ENCODE data around the gene PARD6A. TPM values are rescaled to one million over a fixed set of nuclear protein-coding genes. Genes with fewer than 3 reads are reported as not detected.
A peak's percentile ranks its signal among the peaks of the same experiment; 100 is the strongest.

The PARD6A gene
- polyA plus RNA-seq, 3 donors = 2.7 to 6.9 (median 6.1) TPM

GRCh38 chr16:67656344-67657016, 4.3 kb upstream of the PARD6A start:
- Histone ChIP-seq H3K4me1 (ENCODE audit: control insufficient read depth in 1 of 2, insufficient read depth in 2 of 2, low read length in 2 of 2) (peaks cover 18 to 22% of the 10 kb centered on the region in 2 donors), H3K4me3 (replicated peaks in 1 of 3; ENCODE audit: low read depth in 2 of 3, low read length in 3 of 3) (no peak overlapping the region), H3K9ac (ENCODE audit: insufficient read depth, low read length, poor library complexity, severe bottlenecking) (no peak overlapping the region), H2AFZ (ENCODE audit: insufficient read depth, low read depth, low read length, poor library complexity, severe bottlenecking) (no peak overlapping the region), H3K36me3 (replicated peaks in 1 of 2; ENCODE audit: control insufficient read depth in 1 of 2, insufficient read depth in 2 of 2, low read length in 2 of 2) (peaks cover 0 to 4% of the 10 kb centered on the region in 2 donors), H3K9me3 (replicated peaks in 1 of 2; ENCODE audit: control insufficient read depth in 1 of 2, insufficient read depth in 1 of 2, low read length in 2 of 2) (no peaks in the 10 kb centered on the region), H3K4me2 (replicated peaks; ENCODE audit: extremely low read depth, low read length, poor library complexity, severe bottlenecking) (no peak overlapping the region), H3K27ac (ENCODE audit: low read depth in 1 of 2, low read length in 2 of 2) (no peak overlapping the region), H3K27me3 (ENCODE audit: control insufficient read depth in 2 of 2, insufficient read depth in 2 of 2, low read length in 2 of 2) (peaks cover 0 to 1% of the 10 kb centered on the region in 2 donors), H4K20me1 (ENCODE audit: insufficient read depth, low read length) (no peaks in the 10 kb centered on the region), H3K79me2 (ENCODE audit: insufficient read depth, low read length) (peaks cover 8% of the 10 kb centered on the region)
- Mint-ChIP-seq H3K27ac (no peak overlapping the region), H3K27me3 (ENCODE audit: low read depth in 3 of 3) (peaks cover 5 to 7% (median 7%) of the 10 kb centered on the region in 3 donors), H3K4me3 (no peak overlapping the region), H3K9me3 (no peaks in the 10 kb centered on the region), H3K36me3 (peaks cover 7 to 14% of the 10 kb centered on the region in 2 donors), H3K4me1 (peaks cover 17% of the 10 kb centered on the region)
- 93% methylated on average over 7 of the region's 9 CpGs for WGBS (ENCODE audit: insufficient coverage)
- TF ChIP-seq CTCF (IDR thresholded peaks at IDR 0.05) = no peak
- intact Hi-C loops (cut with micrococcal nuclease) = loop anchor here in 1 of 2 donors (5.0 kb wide), 1 partner anchor 109 kb away; no protein-coding TSS in a partner anchor
- DNase-seq = no peak

- no peak overlapping the region for H3K4me2 ChIP-seq (replicated peaks; ENCODE audit: extremely low read depth, low read length, poor library complexity, severe bottlenecking)
- no peak for TF ChIP-seq CTCF (IDR thresholded peaks at IDR 0.05)
- intact Hi-C loops (cut with micrococcal nuclease) = loop anchor here in 1 of 2 donors (5.0 kb wide), 1 partner anchor 110 kb away; no protein-coding TSS in a partner anchor
- no peak overlapping the region for H2AFZ ChIP-seq (ENCODE audit: insufficient read depth, low read depth, low read length, poor library complexity, severe bottlenecking)
- 95% methylated on average over 10 of the region's 16 CpGs for whole genome bisulfite sequencing (ENCODE audit: insufficient coverage)
- H3K9ac ChIP-seq (ENCODE audit: insufficient read depth, low read length, poor library complexity, severe bottlenecking) = no peak overlapping the region
- H3K36me3 ChIP-seq (replicated peaks in 1 of 2; ENCODE audit: control insufficient read depth in 1 of 2, insufficient read depth in 2 of 2, low read length in 2 of 2) = peaks cover 0 to 4% of the 10 kb centered on the region in 2 donors
- Mint-ChIP-seq H3K36me3 (peaks cover 7 to 18% of the 10 kb centered on the region in 2 donors), H3K27me3 (ENCODE audit: low read depth in 3 of 3) (peaks cover 10 to 11% (median 11%) of the 10 kb centered on the region in 3 donors), H3K4me3 (no peak overlapping the region), H3K9me3 (no peaks in the 10 kb centered on the region), H3K27ac (no peak overlapping the region), H3K4me1 (peaks cover 21% of the 10 kb centered on the region)
- H3K4me1 ChIP-seq (ENCODE audit: control insufficient read depth in 1 of 2, insufficient read depth in 2 of 2, low read length in 2 of 2) = peaks cover 20 to 27% of the 10 kb centered on the region in 2 donors
- peaks cover 0 to 5% of the 10 kb centered on the region in 2 donors for H3K27me3 ChIP-seq (ENCODE audit: control insufficient read depth in 2 of 2, insufficient read depth in 2 of 2, low read length in 2 of 2)
- H3K79me2 ChIP-seq (ENCODE audit: insufficient read depth, low read length) = peaks cover 8% of the 10 kb centered on the region
- peak in 1 of 3 donors; percentile 3 for DNase-seq
- H3K27ac ChIP-seq (ENCODE audit: low read depth in 1 of 2, low read length in 2 of 2) = no peak overlapping the region
- no peaks in the 10 kb centered on the region for H4K20me1 ChIP-seq (ENCODE audit: insufficient read depth, low read length)
- no peak overlapping the region for H3K4me3 ChIP-seq (replicated peaks in 1 of 3; ENCODE audit: low read depth in 2 of 3, low read length in 3 of 3)
- no peaks in the 10 kb centered on the region for H3K9me3 ChIP-seq (replicated peaks in 1 of 2; ENCODE audit: control insufficient read depth in 1 of 2, insufficient read depth in 1 of 2, low read length in 2 of 2)
Observed at GRCh38 chr16:67657017-67657608, 3.6 kb upstream of the PARD6A start.

Measured in CD14-positive monocyte (primary cell).